Measurements from ENCODE around the gene GRID1.
A peak's percentile ranks its signal among the peaks of the same experiment; 100 is the strongest.

The GRID1 gene

DNA sequence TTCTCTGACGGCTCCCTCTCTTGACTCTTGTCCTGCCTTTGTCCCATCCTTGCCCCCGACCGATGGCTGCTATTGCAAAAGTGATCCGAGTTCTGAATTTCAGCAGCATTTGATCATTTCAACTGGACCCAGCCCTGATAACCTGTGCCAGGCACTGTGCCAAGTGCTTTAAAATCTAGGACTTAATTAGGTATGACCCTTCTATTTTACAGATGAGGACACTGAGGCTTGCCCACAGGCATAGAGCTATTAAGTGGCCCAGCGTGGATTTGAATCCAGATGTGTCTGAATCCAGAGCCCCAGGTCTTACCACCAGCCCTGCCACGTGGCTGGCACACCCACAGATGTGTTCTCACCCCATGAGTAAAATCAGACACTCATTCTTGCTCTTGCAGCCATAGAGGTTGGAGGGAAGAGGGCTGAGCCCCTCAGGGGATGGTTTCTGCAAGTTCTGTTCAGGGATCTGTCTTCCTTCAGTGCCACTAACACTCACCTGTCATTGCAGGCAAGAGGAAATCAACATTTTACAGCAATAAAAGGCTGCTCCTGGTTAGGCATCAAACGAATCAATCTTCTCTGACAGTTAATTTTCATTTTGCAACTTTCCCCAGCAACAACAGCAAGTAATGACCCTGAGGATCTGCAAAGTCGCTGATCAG lies 101.2 kb downstream of the GRID1 start:
- DNase-seq = no peak

DNA sequence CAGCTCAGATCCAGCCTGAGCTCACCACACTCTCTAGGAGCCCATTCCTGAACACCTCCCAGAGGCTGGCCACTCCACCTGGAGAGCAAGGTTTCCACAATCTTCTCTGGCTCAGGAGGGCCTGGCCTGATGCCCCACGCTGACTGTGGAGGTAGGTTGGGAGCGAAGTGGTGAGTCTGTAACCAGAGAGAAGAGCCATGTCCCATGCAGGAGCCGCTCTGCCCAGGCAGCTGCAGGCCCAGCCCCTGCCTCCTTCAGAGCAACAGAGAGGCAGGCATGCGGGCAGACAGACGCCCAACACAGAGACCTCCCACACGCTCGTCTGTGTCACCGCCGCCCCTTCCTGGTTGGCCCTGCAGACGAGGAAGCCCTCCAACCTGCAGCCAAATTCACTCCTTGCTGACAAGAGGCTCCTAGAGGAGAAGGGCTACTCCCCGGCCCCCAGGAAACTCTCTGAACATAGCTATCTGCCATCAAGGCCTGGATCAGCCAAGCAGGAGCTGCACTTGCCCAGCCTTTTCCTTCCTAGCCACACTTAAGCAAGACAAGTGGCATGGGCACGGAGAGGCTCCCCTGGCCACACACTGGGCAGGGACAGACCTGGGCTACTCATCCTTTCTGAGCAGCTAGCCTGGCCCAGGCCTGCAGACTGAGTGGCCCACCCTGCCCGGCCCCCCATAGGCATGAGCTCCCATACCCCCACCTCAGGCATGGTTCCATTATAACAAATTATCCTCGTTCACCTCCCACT lies 101.9 kb downstream of the GRID1 start:
- DNase-seq = no peak

DNA sequence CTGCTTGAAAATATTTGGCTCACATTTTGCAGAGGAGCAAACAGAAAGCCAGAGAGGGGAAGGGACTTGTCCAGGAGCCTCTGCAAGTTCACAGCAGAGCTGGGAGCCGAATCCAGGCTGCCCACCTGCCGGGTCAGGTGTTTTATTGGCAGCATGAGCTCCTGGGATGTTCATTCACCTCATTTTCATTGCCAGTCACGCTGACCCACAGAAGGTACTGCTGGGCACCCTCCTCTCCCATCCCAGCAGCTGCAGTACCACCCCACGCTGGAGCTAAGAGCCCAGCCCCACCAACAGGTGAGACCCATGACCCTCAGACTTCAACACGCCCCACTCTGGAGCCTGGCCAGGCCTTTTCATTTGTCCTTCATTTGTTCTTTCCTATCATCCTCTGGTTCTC lies 102.7 kb downstream of the GRID1 start:
- DNase-seq = no peak

DNA sequence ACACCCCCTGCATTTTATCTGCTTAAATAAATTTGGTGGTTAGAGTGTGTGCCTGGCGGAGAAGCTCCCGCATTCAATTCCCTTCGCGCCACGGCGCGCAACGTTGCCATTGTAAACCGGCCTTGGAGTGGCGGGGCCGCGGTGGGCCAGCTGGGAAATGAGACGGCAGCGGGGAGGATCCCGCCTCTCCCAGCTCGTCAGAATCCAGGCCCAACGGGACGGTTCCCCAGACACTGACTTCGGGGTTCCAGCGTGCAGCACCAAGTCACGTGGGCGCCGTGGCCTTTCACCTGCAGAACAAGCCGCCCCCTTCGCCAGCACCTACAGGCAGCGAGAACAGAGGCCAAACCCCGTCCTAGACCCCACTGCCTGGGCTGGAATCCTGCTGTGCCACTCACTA lies 103.4 kb downstream of the GRID1 start:
- DNase-seq = no peak

DNA sequence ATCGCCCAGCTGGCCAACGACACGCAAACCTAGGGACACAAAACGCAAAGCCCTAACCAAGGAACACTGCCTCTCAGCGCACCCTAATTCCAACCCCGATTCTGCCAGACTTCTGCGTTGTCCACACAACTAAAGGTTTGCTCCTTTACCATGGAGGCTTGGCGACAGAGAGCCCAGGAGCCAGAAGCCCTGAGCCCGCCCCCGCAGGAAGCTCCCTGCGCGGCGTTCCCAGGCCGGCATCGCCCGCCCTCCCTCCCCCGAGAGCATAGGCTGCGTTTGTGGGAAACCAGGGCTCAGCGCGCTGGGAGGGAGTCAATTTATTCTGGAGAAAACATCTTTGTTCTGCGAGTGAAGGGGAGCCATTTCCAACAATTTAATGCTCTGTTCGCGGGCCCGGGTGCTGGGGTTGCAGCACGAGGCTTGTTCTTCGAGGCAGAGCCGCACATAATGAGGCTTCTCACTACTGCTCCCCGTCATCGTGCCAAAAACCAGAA lies 103.9 kb downstream of the GRID1 start:
- DNase-seq = no peak

DNA sequence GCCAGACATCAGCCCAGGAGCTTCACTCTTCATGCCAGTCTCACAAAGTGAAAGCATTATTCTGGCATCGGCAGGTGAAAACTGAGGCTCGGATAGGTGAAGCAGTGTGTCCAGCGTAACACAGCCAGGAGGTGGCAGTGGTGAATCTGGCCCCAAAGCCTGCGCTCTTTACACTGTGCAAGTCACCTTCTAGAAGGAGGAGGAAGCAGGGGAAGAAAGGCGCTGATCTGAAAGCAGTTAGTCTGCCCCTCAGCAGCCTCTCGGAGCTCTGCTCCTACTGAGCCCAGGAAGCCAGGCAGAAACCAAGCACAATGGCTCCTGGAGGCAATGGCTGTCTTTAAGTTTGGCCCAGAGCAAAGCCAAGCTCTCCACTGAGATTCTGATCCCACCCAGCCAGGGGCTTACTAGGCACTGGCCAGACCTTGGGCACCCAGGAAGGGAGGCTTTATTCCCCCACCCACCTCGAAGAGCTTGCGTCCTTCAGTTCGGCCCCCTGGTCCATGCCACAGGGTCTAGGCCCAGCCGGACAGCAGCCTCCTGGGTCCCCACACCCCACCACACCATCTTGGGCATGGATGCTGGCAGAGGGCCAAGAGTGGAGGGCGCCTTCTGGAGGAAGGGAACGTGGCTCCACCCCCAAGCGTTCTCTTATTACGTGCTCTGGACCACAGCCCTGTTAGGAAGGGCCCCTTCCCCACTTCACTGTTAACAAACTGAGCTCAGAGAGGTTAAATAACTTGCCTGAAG lies 104.5 kb downstream of the GRID1 start:
- DNase-seq = peak; percentile 51

DNA sequence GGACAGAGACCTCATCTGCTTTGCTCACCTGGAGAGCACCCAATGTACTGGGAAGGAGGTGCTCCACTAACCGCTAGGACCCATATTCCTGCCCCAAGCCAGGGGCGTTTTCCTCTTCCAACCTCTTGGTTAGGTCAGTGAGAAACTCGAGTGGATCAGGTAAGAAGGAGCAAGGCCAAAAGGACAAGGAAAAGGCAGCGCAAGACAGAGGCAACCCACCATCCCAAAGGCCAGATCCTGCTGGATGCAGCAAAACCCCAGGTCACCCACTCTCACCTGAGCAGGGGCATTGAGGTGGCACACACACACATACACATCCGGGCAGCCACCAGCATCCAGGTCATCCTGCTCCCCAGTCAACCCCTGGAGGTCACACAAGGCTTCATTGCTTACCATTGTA lies 105.1 kb downstream of the GRID1 start:
- DNase-seq = no peak

DNA sequence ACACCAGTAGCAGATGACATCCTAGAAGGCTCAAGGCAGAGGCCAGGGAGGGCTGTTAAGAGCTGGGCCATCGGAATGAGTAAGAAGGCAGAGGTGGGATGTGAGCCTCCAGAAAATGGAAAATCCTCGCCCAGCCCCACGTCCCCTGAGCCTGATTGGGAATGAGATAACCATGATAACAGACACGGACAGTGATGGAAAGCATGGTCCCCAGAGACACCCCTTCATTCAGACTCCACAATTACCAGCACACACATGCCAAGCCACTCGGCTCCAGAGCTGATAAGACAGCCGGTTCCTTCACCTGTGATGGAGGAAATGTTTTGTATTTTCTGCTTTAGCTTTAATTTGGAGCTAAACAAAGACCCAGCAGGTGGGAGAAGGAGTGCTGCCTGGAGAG lies 106.0 kb downstream of the GRID1 start:
- DNase-seq = peak; percentile 38

DNA sequence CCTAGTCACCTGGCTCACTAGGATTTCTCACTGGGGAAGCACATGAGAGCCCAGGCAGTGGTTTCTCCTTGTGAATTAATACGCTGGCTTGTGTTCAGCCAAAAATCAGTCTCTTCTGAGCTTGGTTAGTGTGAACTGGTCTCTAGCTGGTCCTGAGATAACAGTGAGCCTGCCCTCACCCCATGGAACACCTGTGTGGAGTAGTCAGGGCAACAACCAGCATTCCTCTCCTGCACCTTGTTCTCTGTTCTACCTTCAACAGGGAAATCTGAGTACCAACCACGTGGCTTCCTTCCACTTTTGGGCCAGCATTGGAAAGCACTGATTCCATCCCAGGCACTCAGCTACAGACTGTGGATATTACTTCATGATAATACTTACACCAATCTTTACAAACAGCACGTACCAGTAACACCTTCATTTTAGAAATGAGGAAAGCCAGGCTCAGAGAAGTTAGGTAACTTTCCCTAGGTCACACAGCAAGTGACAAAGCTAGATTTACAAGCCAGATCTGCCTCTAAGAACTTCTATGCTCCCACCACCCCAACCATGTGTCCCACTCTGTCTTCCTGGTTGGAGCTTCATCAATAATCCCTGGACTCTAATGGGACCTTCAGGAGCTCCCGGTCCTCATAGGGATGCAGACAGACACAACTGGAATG lies 106.6 kb downstream of the GRID1 start:
- DNase-seq = peak; percentile 21

DNA sequence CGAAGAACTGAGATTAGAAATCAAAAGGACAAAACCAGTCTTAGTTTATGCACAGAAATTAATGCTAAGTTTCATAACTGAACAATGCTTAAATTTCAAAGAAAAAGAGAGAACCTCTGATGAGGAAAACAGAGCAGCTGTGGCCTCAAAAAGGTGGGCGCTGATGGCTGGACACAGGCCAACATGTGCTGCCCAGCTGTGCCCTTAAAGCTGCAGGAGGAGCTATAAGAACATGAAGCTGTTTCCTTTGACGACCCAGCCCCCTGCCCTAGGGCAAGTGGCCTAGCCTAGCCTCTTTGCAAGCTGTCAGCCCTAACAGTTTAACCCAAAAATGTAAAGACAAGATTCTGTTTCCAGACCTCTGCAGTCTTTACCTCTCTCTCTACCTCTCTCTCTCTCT lies 107.7 kb downstream of the GRID1 start:
- DNase-seq = no peak

DNA sequence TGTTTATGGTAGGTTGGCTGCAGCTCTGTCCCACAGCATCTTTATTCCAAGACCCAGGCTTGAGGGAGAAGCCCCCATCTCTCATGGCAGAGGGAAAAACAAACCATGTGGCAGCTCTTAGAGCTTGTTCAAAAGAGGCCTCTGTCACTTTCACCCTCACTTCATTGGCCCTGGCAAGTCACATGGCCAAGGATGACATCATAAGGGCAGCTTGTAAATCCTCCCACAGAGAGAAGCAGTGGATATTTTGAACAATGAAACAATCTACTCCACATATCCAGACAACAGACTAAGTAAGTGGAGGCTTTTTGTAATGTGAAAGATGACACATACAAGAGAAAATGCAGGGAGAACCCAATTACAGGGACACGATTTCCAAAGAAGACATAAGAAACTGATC lies 108.1 kb downstream of the GRID1 start:
- no peak for DNase-seq

DNA sequence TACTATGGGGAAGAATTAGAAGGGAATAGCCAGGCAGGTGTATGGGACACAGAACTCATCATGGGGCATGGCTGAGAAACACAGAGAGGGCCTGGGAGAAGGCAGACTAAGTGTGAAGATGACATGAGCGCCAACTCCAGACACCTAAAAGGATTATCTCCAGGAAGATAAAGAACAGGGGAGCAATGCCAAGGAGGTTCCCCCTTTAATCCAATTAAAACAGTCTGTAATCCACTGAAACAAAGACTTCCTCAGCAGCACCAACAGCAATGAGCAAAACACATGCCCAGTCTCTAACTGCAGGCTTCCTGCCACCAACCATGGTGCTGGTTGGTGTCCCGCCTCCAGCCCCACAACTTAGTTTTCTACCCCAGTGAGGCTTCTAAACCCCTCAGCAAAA lies 108.9 kb downstream of the GRID1 start:
- DNase-seq = no peak

DNA sequence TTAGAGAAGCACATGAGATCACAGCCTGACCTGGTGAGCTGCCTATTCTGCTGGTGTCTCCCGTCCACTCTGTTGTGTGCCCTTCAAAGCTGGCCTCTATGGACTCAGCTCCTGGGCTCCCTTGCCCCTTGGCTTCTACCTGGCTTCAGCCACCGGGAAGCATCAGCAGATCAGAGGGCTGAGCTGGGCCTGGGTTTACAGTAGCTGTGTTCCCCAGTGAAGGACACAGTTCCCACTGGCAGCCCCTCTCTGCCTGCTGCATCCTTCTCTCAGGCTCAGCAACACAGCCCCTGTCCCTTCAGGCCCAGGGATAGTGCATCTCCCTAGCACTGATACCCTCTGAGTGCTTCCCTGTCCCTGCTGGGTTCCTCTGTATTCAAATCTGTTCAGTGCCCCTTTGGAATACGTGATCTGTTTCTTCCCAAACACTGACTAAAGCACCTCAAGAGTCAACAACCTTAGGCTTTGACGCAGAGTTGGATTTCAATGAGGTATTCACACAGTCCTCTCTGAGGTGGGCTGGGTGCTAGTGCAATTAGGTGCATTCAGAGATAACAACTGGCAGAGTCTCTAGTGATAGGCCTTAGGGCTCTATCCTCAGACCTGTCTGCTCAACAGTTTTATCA lies 109.8 kb downstream of the GRID1 start:
- no peak for DNase-seq

DNA sequence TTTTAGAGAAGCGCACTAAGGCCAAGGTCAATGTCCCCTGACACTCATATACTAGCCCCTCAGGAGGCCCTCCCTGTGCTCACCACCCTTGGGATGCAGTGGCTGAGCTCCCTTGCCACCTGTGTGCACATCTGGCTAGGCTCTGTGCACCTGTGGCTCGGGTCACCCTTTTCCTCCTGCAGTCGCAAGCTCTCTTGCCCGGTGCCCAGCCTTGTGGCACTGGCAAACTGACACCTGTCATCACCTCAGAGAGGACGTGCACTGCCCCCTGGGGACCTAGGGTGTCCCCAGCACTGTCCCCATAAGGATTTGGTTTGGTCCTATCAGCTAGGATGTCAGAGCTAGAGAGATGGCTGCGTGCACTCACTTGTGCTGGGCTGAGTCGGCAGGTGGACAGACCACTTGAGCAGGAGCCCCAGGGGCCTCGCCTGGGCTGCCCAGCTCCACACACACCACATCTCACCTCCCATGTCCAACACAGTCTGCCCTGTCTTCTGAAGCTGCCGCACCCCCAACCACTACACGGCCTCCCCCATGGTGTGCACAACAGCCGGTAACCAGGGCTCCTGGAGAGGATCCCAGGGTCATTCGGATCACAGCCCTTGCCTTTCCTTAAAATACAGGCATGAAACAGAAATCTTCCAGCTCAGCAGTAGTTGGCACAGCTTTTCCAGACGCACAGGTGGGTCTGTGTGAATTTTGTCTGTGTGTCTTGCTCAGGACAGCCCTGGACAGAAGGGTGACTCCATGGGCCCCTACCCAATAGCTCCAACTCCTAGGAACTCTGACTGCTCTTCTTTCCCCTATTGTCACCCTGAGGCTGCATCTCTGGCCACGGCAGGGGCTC lies 111.0 kb downstream of the GRID1 start:
- DNase-seq = no peak

DNA sequence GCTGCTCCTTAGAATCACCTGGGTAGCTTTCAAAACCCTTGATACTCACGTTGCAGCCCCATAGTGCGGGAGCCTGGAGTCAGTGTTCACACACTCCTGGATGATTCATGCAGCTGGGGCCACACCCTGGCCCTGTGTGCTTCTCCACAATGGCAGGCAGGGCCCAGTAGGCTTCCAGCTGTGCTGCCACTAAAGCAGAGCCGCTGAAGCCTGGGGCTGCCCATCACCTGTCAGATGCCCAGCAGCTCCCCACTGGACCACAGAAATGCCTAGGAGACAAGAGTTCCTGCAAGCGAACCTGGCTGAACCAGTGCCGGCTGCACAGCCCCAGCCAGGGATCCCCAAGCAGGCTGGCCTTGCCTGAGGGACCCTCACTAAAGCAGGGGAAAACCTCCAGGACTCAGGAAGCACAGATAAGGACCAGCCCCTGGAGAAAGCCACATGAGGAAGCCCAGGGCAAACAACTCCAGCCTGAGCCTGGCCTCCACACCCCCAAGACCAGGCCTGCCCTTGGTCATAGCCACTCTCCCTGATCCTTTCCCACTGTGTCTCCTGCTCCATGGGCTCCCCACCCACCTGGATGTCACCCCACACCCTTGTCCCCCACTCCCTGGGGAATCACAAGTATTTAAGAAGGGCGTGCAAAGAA lies 111.9 kb downstream of the GRID1 start:
- DNase-seq = no peak

DNA sequence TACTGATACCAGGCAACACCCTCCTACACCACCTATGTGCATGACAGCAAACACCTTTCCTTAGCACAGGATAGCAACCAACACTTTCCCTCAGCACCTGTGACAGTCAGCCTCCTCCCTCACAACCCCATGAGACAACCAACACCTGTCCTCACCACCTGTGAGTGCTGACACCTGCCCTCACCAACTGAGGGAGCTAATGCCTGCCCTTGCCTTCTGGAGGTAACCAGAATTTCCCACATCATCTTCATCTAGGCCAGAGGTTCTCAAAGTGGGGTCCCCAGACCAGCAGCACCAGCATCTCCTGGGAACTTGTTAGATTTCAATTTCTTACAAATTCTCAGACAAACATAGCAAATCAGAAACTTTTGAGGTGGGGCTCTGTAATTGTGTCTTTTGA lies 112.5 kb downstream of the GRID1 start:
- no peak for DNase-seq

DNA sequence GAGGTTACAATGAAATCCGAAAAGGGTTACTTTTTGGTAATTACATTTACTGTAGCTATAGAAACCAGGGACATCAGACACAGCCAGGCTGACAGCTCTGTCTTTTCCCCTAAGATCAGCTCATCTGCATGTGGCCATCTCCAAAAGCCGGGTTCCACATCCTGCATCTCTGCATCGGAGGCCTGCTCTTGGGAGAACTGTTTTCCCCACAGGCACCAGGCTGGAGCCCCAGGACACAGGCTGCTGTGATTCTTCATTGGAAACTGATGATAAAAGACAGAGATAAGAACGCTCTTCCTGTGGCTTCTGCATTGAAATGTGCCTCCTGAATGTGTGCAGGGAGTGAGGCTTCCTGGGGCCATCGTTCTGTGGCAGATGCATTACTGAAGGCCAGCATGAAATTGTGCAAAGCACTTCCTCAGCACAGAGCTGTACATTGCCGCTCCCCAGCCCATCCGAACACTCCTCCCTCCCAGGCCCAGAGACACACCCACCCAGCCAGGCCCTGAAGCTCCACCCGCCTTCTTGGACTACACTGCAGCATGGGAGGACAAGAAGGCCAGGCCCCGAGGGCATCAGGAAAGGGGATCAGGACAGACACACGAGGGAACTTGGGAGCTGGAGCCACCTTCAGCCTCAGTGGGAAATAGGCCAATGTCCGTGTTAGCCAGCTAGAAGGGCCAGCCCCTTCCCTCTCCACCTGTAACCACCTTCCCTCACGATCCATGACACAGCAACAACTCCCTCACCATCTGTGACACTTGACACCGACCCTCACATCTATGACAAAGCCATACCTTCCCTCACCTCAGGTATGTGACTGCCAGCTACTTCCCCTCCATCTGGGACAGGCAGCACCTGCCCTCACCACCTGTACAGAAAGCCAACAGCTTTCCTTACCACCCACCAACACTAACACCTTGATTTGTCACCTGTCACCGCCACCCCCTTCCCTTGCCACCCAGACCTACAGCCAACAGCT lies 113.2 kb downstream of the GRID1 start:
- DNase-seq = peak; percentile 16

DNA sequence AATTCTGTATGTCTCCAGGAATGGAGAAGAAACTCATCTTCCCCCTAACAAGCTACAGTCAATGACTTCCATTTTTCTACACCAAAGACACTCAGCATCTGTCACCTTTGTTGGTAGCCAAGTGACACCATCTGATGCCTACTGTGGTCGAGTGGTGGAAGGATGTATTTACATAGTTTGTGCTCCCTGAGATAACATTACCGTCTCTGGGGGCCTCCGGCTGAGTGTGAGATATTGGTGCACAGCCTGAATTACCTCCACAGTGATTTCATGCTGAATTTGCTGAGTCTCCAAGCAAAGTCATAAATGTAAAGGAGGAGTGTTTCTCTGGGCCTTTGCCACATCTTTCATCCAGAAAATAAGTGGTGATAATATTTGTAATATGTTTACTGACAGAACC lies 114.0 kb downstream of the GRID1 start:
- DNase-seq = no peak

DNA sequence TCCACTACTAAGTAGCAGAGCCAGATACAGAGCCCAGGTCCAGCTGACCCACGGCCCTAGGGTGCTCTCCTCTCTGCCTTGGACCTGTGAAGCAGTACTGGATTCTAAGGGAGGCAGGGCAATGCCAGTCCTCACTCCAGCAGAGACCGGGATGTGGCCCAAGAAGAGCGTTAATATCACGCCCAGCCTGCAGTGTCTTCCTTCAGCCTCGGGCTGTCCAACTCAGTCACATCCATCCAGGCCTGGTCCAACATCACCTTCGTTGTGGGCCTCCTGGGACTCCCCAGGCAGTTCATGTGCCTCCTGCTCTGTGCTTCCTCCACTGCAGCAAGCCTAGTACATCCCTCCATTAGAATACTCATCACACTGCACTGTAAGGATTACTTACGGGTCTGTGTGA lies 114.5 kb downstream of the GRID1 start:
- no peak for DNase-seq

DNA sequence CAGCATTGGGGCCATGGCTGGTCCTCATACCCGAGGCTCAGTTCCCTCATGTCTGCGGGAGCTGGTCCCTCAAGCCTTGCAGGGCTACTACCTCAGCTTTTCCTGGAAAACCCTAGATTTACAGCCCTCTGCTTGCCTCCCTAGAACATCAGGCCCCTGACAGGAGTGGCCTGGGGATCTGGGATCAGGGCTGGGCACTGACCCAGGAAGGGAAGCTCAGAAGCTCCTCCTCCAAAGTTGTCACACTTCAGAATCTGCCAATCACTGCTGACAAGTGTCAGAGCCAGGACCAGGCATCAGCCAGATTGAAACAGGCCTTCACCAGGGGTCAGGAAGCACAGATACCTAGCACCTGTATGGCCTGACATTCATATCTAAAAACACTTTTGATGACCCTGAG lies 115.2 kb downstream of the GRID1 start:
- no peak for DNase-seq

Data from NCI-H2107 (cell line).